HL-60 (cell line): ENCODE data around the gene ARID5B.

Experiments used
- DNase-seq, 2 experiments: peaks; one replicate each; pipeline ENCODE4 v3.0.0-alpha.2; 2010 to 2020; ENCODE audit warnings: low read depth in 1 of 2, low spot score in 1 of 2
- H3K27ac ChIP-seq: fragments of 250-450 bp; sonication (Bioruptor Pico); replicated peaks from 2 replicates; pipeline ENCODE4 v1.5.1; 2020; ENCODE audit warnings: mild to moderate bottlenecking, moderate library complexity
- H3K27me3 ChIP-seq: fragments of 250-450 bp; sonication (Bioruptor Pico); 2 replicates; pipeline ENCODE4 v1.5.1; 2021; ENCODE audit warnings: mild to moderate bottlenecking, moderate library complexity; ENCODE audit not compliant: insufficient read depth, poor library complexity, severe bottlenecking
- H3K4me3 ChIP-seq: replicated peaks from 2 replicates; pipeline ENCODE4 v1.5.1; 2011; ENCODE audit warnings: mild to moderate bottlenecking, control low read depth, low read length; ENCODE audit not compliant: insufficient read depth
- CTCF ChIP-seq: IDR thresholded peaks from one replicate; pipeline ENCODE4 v1.5.1; 2011; ENCODE audit warnings: low read length, control low read depth, inconsistent platforms; ENCODE audit not compliant: insufficient read depth
- GABPA ChIP-seq: IDR thresholded peaks from 2 replicates; pipeline ENCODE4 v1.6.1; 2012; ENCODE audit warnings: low read depth
- POLR2AphosphoS5 ChIP-seq: IDR thresholded peaks from 2 replicates; pipeline ENCODE4 v1.6.1; 2012; ENCODE audit warnings: low read depth
- SPI1 ChIP-seq: IDR thresholded peaks from 2 replicates; pipeline ENCODE4 v1.6.1; 2012; ENCODE audit warnings: low read depth, mild to moderate bottlenecking, borderline replicate concordance
- TF ChIP-seq, protein P1 (sequence below): IDR thresholded peaks from 2 replicates; pipeline ENCODE4 v1.6.1; 2012; ENCODE audit warnings: low read depth; ENCODE audit not compliant: insufficient replicate concordance

The ARID5B gene

GRCh38 chr10:62076891-62077290, 175.4 kb downstream of the ARID5B start:
- Histone ChIP-seq H3K4me3 (no peak overlapping the region), H3K27me3 (no peaks in the 10 kb centered on the region), H3K27ac (no peak overlapping the region)
- TF ChIP-seq POLR2AphosphoS5 = no peak
- no peak for TF ChIP-seq SPI1
- TF ChIP-seq, protein P1, sequence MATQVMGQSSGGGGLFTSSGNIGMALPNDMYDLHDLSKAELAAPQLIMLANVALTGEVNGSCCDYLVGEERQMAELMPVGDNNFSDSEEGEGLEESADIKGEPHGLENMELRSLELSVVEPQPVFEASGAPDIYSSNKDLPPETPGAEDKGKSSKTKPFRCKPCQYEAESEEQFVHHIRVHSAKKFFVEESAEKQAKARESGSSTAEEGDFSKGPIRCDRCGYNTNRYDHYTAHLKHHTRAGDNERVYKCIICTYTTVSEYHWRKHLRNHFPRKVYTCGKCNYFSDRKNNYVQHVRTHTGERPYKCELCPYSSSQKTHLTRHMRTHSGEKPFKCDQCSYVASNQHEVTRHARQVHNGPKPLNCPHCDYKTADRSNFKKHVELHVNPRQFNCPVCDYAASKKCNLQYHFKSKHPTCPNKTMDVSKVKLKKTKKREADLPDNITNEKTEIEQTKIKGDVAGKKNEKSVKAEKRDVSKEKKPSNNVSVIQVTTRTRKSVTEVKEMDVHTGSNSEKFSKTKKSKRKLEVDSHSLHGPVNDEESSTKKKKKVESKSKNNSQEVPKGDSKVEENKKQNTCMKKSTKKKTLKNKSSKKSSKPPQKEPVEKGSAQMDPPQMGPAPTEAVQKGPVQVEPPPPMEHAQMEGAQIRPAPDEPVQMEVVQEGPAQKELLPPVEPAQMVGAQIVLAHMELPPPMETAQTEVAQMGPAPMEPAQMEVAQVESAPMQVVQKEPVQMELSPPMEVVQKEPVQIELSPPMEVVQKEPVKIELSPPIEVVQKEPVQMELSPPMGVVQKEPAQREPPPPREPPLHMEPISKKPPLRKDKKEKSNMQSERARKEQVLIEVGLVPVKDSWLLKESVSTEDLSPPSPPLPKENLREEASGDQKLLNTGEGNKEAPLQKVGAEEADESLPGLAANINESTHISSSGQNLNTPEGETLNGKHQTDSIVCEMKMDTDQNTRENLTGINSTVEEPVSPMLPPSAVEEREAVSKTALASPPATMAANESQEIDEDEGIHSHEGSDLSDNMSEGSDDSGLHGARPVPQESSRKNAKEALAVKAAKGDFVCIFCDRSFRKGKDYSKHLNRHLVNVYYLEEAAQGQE = no peak
- TF ChIP-seq GABPA = no peak
- no peak for TF ChIP-seq CTCF
- DNase-seq = no peak

- no peak for DNase-seq
- no peak overlapping the region for H3K27ac ChIP-seq
Measured at GRCh38 chr10:62077330-62078015, 176.0 kb downstream of the ARID5B start.

GRCh38 chr10:62079885-62080559, 178.5 kb downstream of the ARID5B start:
- no peak overlapping the region for H3K4me3 ChIP-seq
- no peak for DNase-seq
- TF ChIP-seq GABPA (no peak), SPI1 (no peak), POLR2AphosphoS5 (no peak), CTCF (no peak)
- TF ChIP-seq, protein P1 = no peak
- H3K27ac ChIP-seq = no peak overlapping the region
- no peaks in the 10 kb centered on the region for H3K27me3 ChIP-seq

More at GRCh38 chr10:62077330-62078015, 176.0 kb downstream of the ARID5B start:
- H3K27me3 ChIP-seq = no peaks in the 10 kb centered on the region
- no peak for TF ChIP-seq SPI1
- TF ChIP-seq, protein P1 = no peak
- TF ChIP-seq GABPA = no peak
- no peak for TF ChIP-seq POLR2AphosphoS5
- TF ChIP-seq CTCF = no peak
- H3K4me3 ChIP-seq = no peak overlapping the region
